ENCODE results near the gene PRKCE. TPM values are rescaled to one million over a fixed set of nuclear protein-coding genes. Genes with fewer than 3 reads are reported as not detected.
"Not testable (repeated sequence)": the region's sequence is repeated elsewhere in the genome, so short reads cannot be mapped to it uniquely, and the experiment has no call there.

The PRKCE gene
- total RNA-seq, 4 donors from 2014 or later, result 5.9 to 21.2 (median 18.5) TPM

DNA sequence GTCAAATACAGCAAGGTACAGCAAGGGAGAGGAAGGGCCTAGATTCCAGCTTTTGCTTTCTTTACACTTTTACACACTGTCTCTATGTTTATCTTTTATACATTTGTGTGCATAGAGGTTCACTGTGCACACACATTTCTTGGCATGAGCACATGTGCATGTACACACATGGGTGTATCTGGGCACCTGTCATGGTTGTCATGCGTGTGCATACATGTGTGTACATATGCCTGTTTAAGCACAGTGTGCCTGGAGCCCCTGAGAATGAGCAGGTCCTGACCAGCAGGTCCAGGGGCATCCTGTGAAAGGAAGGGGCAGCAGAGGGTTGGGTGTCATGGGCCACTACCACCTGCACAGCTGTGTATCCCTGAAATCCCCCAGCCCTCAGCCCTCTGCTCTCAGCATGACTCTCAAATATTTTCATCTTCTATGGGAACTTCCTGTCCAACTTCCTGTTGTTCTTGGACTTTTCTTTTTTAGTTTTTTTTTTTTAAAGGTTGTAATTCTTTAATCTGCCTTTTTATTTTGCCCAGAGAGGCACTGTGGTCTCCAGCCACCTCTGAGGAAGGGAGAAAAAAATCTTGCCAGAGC, 548.7 kb downstream of the PRKCE start:
- WGBS, 2 donors (ENCODE audit: low coverage in 1 of 2), result 33 to 83% methylated on average over 1 of the region's 1 CpG
- Histone ChIP-seq H3K27ac (peak overlapping the region in 1 of 4 donors; percentile 26), H3K4me3 (no peak overlapping the region)

GRCh38 chr2:46200861-46201605, 549.6 kb downstream of the PRKCE start:
- WGBS, 2 donors (ENCODE audit: low coverage in 1 of 2), result 92 to 98% methylated on average over 7 of the region's 7 CpGs
- Histone ChIP-seq H3K27ac (peak overlapping the region in 1 of 4 donors; percentile 26), H3K4me1 (no peaks in the 10 kb centered on the region), H3K27me3 (no peaks in the 10 kb centered on the region), H3K4me3 (no peak overlapping the region), H3K9me3 (no peaks in the 10 kb centered on the region), H3K36me3 (no peaks in the 10 kb centered on the region)
- ATAC-seq, result no peak
- TF ChIP-seq, protein P1, sequence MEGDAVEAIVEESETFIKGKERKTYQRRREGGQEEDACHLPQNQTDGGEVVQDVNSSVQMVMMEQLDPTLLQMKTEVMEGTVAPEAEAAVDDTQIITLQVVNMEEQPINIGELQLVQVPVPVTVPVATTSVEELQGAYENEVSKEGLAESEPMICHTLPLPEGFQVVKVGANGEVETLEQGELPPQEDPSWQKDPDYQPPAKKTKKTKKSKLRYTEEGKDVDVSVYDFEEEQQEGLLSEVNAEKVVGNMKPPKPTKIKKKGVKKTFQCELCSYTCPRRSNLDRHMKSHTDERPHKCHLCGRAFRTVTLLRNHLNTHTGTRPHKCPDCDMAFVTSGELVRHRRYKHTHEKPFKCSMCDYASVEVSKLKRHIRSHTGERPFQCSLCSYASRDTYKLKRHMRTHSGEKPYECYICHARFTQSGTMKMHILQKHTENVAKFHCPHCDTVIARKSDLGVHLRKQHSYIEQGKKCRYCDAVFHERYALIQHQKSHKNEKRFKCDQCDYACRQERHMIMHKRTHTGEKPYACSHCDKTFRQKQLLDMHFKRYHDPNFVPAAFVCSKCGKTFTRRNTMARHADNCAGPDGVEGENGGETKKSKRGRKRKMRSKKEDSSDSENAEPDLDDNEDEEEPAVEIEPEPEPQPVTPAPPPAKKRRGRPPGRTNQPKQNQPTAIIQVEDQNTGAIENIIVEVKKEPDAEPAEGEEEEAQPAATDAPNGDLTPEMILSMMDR (IDR thresholded peaks at IDR 0.05), result no peak
- TF ChIP-seq POLR2AphosphoS5 (IDR thresholded peaks at IDR 0.05) (no peak), POLR2A (IDR thresholded peaks at IDR 0.05) (no peak), EP300 (IDR thresholded peaks at IDR 0.05) (no peak)

More for the DNA sequence above, 548.7 kb downstream of the PRKCE start:
- no peaks in the 10 kb centered on the region for H3K4me1 ChIP-seq
- TF ChIP-seq, protein P1 (IDR thresholded peaks at IDR 0.05), result no peak
- TF ChIP-seq POLR2A (IDR thresholded peaks at IDR 0.05) (no peak), POLR2AphosphoS5 (IDR thresholded peaks at IDR 0.05) (no peak), EP300 (IDR thresholded peaks at IDR 0.05) (no peak)
- no peaks in the 10 kb centered on the region for H3K27me3 ChIP-seq
- ATAC-seq, result no peak
- H3K9me3 ChIP-seq, result no peaks in the 10 kb centered on the region
- H3K36me3 ChIP-seq, result no peaks in the 10 kb centered on the region

- no peaks in the 10 kb centered on the region for H3K9me3 ChIP-seq
- WGBS, 2 donors (ENCODE audit: low coverage in 1 of 2), result 80% methylated on average over 1 of the region's 1 CpG; no CpG with 5 or more reads in 1 of the 2 donors
- H3K27ac ChIP-seq, result no peak overlapping the region
- TF ChIP-seq POLR2AphosphoS5 (IDR thresholded peaks at IDR 0.05) (no peak), POLR2A (IDR thresholded peaks at IDR 0.05) (no peak), EP300 (IDR thresholded peaks at IDR 0.05) (no peak)
- TF ChIP-seq, protein P1 (IDR thresholded peaks at IDR 0.05), result no peak
- H3K4me3 ChIP-seq, result no peak overlapping the region
- H3K27me3 ChIP-seq, result no peaks in the 10 kb centered on the region
- no peaks in the 10 kb centered on the region for H3K4me1 ChIP-seq
- no peaks in the 10 kb centered on the region for H3K36me3 ChIP-seq
- no peak for ATAC-seq
Measured at GRCh38 chr2:46202453-46202852, 551.0 kb downstream of the PRKCE start.

DNA sequence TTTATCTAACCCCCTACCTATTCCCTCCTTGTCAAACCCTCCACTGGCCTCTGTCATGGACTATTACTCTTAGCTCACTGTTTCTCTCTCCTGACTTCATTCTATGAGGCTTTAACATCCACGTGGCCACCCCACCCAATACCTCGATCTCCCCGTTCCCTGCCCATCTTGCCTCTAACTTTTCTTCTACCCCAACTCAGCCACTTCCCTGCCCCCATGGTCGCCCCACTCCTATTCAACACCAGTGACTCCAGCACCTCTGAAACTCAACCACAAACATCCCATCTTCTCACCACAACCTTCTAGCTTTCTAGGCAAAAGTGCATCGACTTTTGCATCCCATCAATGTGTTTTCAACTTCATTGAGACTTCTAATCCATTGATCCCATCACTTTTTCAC, 551.5 kb downstream of the PRKCE start:
- Histone ChIP-seq H3K36me3 (no peaks in the 10 kb centered on the region), H3K27me3 (no peaks in the 10 kb centered on the region), H3K4me3 (no peak overlapping the region), H3K27ac (no peak overlapping the region), H3K4me1 (no peaks in the 10 kb centered on the region), H3K9me3 (no peaks in the 10 kb centered on the region)
- ATAC-seq, result no peak
- TF ChIP-seq, protein P1 (IDR thresholded peaks at IDR 0.05), result no peak
- TF ChIP-seq POLR2AphosphoS5 (IDR thresholded peaks at IDR 0.05), result no peak
- TF ChIP-seq EP300 (IDR thresholded peaks at IDR 0.05), result no peak
- TF ChIP-seq POLR2A (IDR thresholded peaks at IDR 0.05), result no peak
- 89 to 98% methylated on average over 4 to 5 of the region's 5 CpGs for WGBS, 2 donors (ENCODE audit: low coverage in 1 of 2)

- WGBS, 2 donors (ENCODE audit: low coverage in 1 of 2), result 89 to 97% methylated on average over 5 to 6 of the region's 11 CpGs
- not testable (repeated sequence) for ATAC-seq, H3K27me3 ChIP-seq
Measured at GRCh38 chr2:46203636-46204035, 552.2 kb downstream of the PRKCE start.

More at GRCh38 chr2:46203636-46204035, 552.2 kb downstream of the PRKCE start:
- not testable (repeated sequence) for H3K9me3 ChIP-seq, H3K4me3 ChIP-seq, H3K36me3 ChIP-seq, H3K27ac ChIP-seq, H3K4me1 ChIP-seq
